ENCODE results near the gene CYP8B1.

CYP8B1 gene

DNA sequence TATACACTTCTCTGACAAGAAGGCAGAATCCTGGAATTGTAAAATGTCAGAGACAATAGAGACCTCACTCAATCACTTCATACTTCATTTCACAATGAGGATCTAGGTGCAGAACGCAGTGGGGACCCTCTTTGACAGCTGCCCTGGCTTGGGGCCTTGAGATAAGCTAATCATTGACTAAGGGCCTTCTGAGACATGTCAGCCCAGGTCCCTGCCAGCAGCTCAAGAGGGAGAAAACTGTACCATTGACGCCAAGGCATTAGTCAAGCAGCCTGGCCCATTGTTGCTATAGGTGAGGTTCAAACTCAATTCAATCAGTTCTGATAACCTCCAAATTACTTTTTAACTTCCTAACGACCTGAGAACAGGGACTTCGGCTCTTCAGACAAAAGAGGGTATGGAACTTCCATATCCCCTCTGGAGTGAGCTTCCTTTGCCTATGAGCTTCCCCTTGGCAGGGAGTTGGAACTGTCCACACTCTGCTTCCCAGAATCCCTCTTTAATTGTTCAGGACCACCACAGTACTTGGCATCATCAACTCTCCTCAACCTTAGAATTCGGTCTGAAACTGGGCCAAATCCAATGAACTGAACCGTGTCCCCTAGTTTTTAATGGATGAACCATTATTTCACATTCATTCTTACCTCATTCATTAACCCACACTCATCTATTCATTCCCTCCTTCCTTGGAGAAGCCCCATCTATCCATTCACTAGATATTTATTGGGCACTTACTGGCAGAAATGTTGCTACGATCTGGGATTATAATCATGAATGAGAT is 1.5 kb upstream of the CYP8B1 start:
- no peak overlapping the region for H3K4me3 ChIP-seq (ENCODE audit: low read depth, low read length)
- TF ChIP-seq CTCF (conservative IDR thresholded peaks at IDR 0.05; ENCODE audit: low read depth, low read length): no peak
- DNase-seq (ENCODE audit: low read depth): no peak

GRCh38 chr3:42876401-42876800 is 722 bp upstream of the CYP8B1 start:
- no peak for TF ChIP-seq CTCF (conservative IDR thresholded peaks at IDR 0.05; ENCODE audit: low read depth, low read length)
- no peak overlapping the region for H3K4me3 ChIP-seq (ENCODE audit: low read depth, low read length)
- DNase-seq (ENCODE audit: low read depth): no peak

GRCh38 chr3:42874749-42875148 is 930 bp downstream of the CYP8B1 start:
- H3K4me3 ChIP-seq (ENCODE audit: low read depth, low read length): no peak overlapping the region
- DNase-seq (ENCODE audit: low read depth): no peak
- no peak for TF ChIP-seq CTCF (conservative IDR thresholded peaks at IDR 0.05; ENCODE audit: low read depth, low read length)

- no peak for TF ChIP-seq CTCF (conservative IDR thresholded peaks at IDR 0.05; ENCODE audit: low read depth, low read length)
- no peak overlapping the region for H3K4me3 ChIP-seq (ENCODE audit: low read depth, low read length)
- no peak for DNase-seq (ENCODE audit: low read depth)
Observed at GRCh38 chr3:42873221-42873982, 2.3 kb downstream of the CYP8B1 start.

DNA sequence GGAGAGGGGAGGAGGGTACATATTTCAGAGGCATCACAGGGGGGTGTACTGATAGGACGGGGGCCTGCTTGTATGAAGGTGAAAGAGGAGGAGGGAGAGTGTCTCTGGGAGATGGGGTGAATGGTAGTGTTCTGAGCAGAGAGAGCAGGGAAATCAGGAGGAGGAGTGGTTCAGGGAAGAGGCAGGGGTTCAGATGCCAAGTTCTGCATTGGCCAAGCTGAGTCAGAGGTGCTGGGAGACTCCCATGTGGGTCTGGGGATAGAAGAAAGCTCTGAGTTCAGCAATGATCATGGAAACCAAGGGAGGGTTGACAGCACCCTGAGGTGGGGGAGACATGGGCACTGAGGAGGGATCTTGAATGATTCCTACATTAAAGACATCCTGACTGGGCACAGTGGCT is 3.0 kb downstream of the CYP8B1 start:
- DNase-seq (ENCODE audit: low read depth): no peak

DNA sequence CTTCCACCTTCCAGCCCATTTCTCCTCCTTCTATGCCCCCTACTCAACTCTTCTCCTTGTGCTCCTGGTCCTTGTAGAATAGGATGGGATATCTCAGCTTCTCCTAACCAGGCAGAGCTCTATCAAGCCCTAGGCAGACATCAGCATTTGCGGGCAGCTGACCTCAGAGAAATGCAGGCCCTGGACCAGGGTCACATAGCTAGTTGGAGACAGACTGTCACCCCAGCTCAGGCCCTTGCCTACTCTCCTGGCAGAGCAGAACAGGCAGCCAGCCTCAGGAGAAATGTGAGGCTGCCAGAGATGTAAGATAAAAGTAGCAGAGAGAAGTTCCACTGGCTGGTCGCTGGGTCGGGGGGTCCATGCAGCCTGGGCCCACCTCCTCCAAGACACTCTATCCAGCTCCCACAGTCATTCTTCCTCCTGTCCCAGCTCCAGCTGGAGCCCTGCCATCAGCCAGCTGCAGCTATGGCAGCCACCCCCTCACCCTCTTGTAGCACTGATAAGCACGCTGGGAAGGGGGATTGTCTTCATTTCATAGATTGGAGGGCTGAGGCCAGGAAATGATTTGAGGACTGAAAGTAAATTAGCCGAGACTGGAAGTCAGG is 4.0 kb downstream of the CYP8B1 start:
- no peak overlapping the region for H3K4me3 ChIP-seq (ENCODE audit: low read depth, low read length)
- no peak for DNase-seq (ENCODE audit: low read depth)
- no peak for TF ChIP-seq CTCF (conservative IDR thresholded peaks at IDR 0.05; ENCODE audit: low read depth, low read length)

More for the DNA sequence above, 3.0 kb downstream of the CYP8B1 start:
- TF ChIP-seq CTCF (conservative IDR thresholded peaks at IDR 0.05; ENCODE audit: low read depth, low read length): no peak
- H3K4me3 ChIP-seq (ENCODE audit: low read depth, low read length): no peak overlapping the region
